GM21515 (cell line): ENCODE results near the gene ZCCHC24.
"Not testable (repeated sequence)": the region's sequence is repeated elsewhere in the genome, so short reads cannot be mapped to it uniquely, and the experiment has no call there.

Experiments
- ATAC-seq: cut with Tn5 transposase; IDR thresholded peaks from one replicate; pipeline ENCODE4 v1.9.1; 2021; ENCODE audit not compliant: unreplicated experiment

The ZCCHC24 gene

DNA sequence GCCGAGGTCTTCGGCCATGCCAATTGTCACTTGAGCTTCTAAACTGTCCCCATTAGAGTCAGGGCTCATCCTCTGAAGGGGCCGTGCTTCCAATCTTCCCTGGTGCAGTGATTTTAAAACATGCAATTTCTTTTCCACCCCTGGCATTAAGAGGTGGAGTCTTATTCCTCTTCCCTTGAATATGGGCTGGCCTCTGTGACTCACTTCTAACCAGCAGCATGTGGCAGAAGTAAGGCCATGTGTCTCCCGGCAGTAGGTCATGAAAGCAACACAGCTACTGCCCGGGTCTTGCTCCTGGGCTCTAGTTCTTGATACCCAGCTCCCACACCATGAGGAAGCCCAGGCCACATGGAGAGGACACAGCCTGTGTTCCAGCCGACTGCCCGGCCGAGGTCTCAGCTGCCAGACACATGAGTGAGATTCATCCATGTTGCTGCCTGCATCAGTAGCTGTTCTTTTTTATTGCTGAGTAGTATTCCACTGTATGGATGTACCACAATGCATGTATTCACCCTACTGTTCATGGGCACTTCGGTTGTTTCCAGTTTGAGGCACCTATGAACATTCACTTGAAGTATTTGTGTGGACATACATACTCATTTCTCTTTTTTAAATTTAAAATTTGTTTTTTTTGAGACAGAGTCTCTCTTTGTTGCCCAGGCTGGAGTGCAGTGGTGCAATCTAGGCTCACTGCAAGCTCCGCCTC lies 112.7 kb downstream of the ZCCHC24 start:
- ATAC-seq: not testable (repeated sequence)
